H1 (cell line): ENCODE measurements around the gene C12orf75. TPM values are rescaled to one million over a fixed set of nuclear protein-coding genes. Genes with fewer than 3 reads are reported as not detected.

Experiments used
- ASH2L ChIP-seq: fragments of 200-600, 300-600 bp; sonication (generic); IDR thresholded peaks from one replicate; pipeline ENCODE4 v1.7.1; 2017; ENCODE audit warnings: low read length
- BACH1 ChIP-seq: IDR thresholded peaks from 2 replicates; pipeline ENCODE4 v1.6.1; 2012; ENCODE audit warnings: low read length, improper control_type of control experiment
- CEBPB ChIP-seq: IDR thresholded peaks from 2 replicates; pipeline ENCODE4 v1.6.1; 2012; ENCODE audit warnings: low read depth, low read length
- CHD7 ChIP-seq: fragments of 300-600 bp; sonication (generic); IDR thresholded peaks from 2 replicates; pipeline ENCODE4 v1.7.1; 2012; ENCODE audit warnings: low read length, moderate library complexity, mild to moderate bottlenecking, inconsistent platforms; ENCODE audit not compliant: insufficient replicate concordance
- EGR1 ChIP-seq: IDR thresholded peaks from 2 replicates; pipeline ENCODE4 v1.6.1; 2011; ENCODE audit warnings: low read depth, low read length, borderline replicate concordance
- HDAC6 ChIP-seq: IDR thresholded peaks from one replicate; pipeline ENCODE4 v1.7.1; 2012; ENCODE audit warnings: low read depth, mild to moderate bottlenecking, inconsistent platforms, low read length, moderate library complexity
- KDM4A ChIP-seq: IDR thresholded peaks from one replicate; pipeline ENCODE4 v1.7.1; 2012; ENCODE audit warnings: low read depth, mild to moderate bottlenecking, moderate library complexity, low read length, inconsistent platforms; ENCODE audit not compliant: severe bottlenecking
- NANOG ChIP-seq: IDR thresholded peaks from 2 replicates; pipeline ENCODE4 v1.6.1; 2011; ENCODE audit warnings: low read length, low read depth, mild to moderate bottlenecking, inconsistent platforms; ENCODE audit not compliant: insufficient read depth, poor library complexity, severe bottlenecking
- RBBP5 ChIP-seq: IDR thresholded peaks from 2 replicates; pipeline ENCODE4 v1.7.1; 2012; ENCODE audit warnings: low read depth, mild to moderate bottlenecking, inconsistent platforms, low read length, moderate library complexity, borderline replicate concordance
- RNF2 ChIP-seq: fragments of 200-900, 300-1000 bp; sonication (generic); IDR thresholded peaks from 2 replicates; pipeline ENCODE4 v1.7.1; 2016; ENCODE audit warnings: borderline replicate concordance, low read depth, mild to moderate bottlenecking, antibody characterized with exemption, low read length; ENCODE audit not compliant: poor library complexity, severe bottlenecking; ENCODE audit errors: missing control alignments
- SAP30 ChIP-seq: fragments of 300-600 bp; sonication (generic); IDR thresholded peaks from 2 replicates; pipeline ENCODE4 v1.7.1; 2012; ENCODE audit warnings: low read length, moderate library complexity, mild to moderate bottlenecking, inconsistent platforms; ENCODE audit not compliant: insufficient read depth, insufficient replicate concordance
- YY1 ChIP-seq: IDR thresholded peaks from 2 replicates; pipeline ENCODE4 v1.6.1; 2011; ENCODE audit warnings: low read depth, mild to moderate bottlenecking, low read length
- polyA plus RNA-seq, 7 experiments: library from polyadenylated mRNA; depleted of rRNA in 3 of 7; stranded (reverse) in 5 of 7; unstranded in 2 of 7; fragments of >200 nt in 5 of 7; fragments of 200-250 nt in 2 of 7; gene quantifications; 1 replicate in 5 of 7; 2 replicates in 1 of 7; 4 replicates in 1 of 7; pipeline versions ENCODE4 v1.2.1 to v1.2.3, GENCODE V29; 2011 to 2013; ENCODE audit warnings: missing spikeins in 2 of 7, mixed read lengths in 2 of 7
- total RNA-seq: library from RNA; stranded (reverse); fragmentation: NEBNext Ultra II Directional; extraction: Animal tissue kit (Norgen Biotek cat#: 25700); gene quantifications from 2 replicates; pipeline ENCODE4 v1.2.1, GENCODE V29; 2021

Gene C12orf75
- total and polyA plus RNA-seq, 2 of the 8 experiments (the other 6 are each of a cell fraction or from before 2014, with no cell fraction given), result 26.4 to 41.2 TPM

- TF ChIP-seq CHD7, result no peak
- TF ChIP-seq CEBPB, result no peak
- TF ChIP-seq RNF2, result no peak
- TF ChIP-seq YY1, result no peak
- no peak for TF ChIP-seq KDM4A
- no peak for TF ChIP-seq RBBP5
- no peak for TF ChIP-seq NANOG
- TF ChIP-seq SAP30, result no peak
- TF ChIP-seq ASH2L, result no peak
- no peak for TF ChIP-seq BACH1
- TF ChIP-seq HDAC6, result no peak
- no peak for TF ChIP-seq EGR1
These were observed 17.0 kb downstream of the C12orf75 start (continued) for GRCh38 chr12:105347499-105347898.
